WTC11 (cell line): ENCODE data around the gene WNT3. TPM values are rescaled to one million over a fixed set of nuclear protein-coding genes. Genes with fewer than 3 reads are reported as not detected.

Experiments used
- FOXK1 ChIP-seq: sonication (generic); formaldehyde crosslinking; IDR thresholded peaks from 2 replicates; pipeline ENCODE4 v1.8.0; 2022; ENCODE audit warnings: mild to moderate bottlenecking, moderate library complexity, missing genetic modification reagents
- FOXP1 ChIP-seq: sonication (generic); formaldehyde crosslinking; IDR thresholded peaks from 2 replicates; pipeline ENCODE4 v1.8.0; 2022; ENCODE audit warnings: missing genetic modification reagents, mild to moderate bottlenecking, moderate library complexity, borderline replicate concordance
- GRHL2 ChIP-seq: fragments of 250-450 bp; sonication (Bioruptor Pico); IDR thresholded peaks from 2 replicates; pipeline ENCODE4 v1.8.0; 2022; ENCODE audit warnings: mild to moderate bottlenecking, moderate library complexity; ENCODE audit not compliant: insufficient replicate concordance, severe bottlenecking
- GTF2I ChIP-seq: fragments of 250-450 bp; sonication (Bioruptor Pico); conservative IDR thresholded peaks from 2 replicates; pipeline ENCODE4 v1.4.0; 2021; ENCODE audit warnings: mild to moderate bottlenecking
- IRF2 ChIP-seq: sonication (generic); formaldehyde crosslinking; IDR thresholded peaks from 2 replicates; pipeline ENCODE4 v1.8.0; 2022; ENCODE audit warnings: low read depth, missing genetic modification reagents, borderline replicate concordance
- MYBL2 ChIP-seq: sonication (generic); formaldehyde crosslinking; IDR thresholded peaks from 2 replicates; pipeline ENCODE4 v1.8.1; 2023; ENCODE audit warnings: mild to moderate bottlenecking, moderate library complexity, missing genetic modification reagents
- NFYB ChIP-seq: sonication (generic); formaldehyde crosslinking; conservative IDR thresholded peaks from 2 replicates; pipeline ENCODE4 v1.8.0; 2022; ENCODE audit warnings: low read depth, missing genetic modification reagents
- NR1H2 ChIP-seq: sonication (generic); formaldehyde crosslinking; IDR thresholded peaks from 2 replicates; pipeline ENCODE4 v1.9.0; 2021; ENCODE audit warnings: mild to moderate bottlenecking, moderate library complexity, missing genetic modification reagents
- OVOL2 ChIP-seq: fragments of 250-450 bp; sonication (Bioruptor Pico); IDR thresholded peaks from 2 replicates; pipeline ENCODE4 v1.9.0; 2021; ENCODE audit warnings: mild to moderate bottlenecking, borderline replicate concordance
- RORB ChIP-seq: fragments of 250-450 bp; sonication (Bioruptor Pico); IDR thresholded peaks from 2 replicates; pipeline ENCODE4 v1.9.0; 2021; ENCODE audit warnings: mild to moderate bottlenecking
- SOX15 ChIP-seq: fragments of 250-450 bp; sonication (Bioruptor Pico); IDR thresholded peaks from 2 replicates; pipeline ENCODE4 v1.9.0; 2021; ENCODE audit warnings: mild to moderate bottlenecking
- SP1 ChIP-seq: sonication (generic); formaldehyde crosslinking; conservative IDR thresholded peaks from 2 replicates; pipeline ENCODE4 v1.8.1; 2022; ENCODE audit warnings: missing genetic modification reagents
- ZNF219 ChIP-seq: sonication (generic); formaldehyde crosslinking; IDR thresholded peaks from 2 replicates; pipeline ENCODE4 v1.8.0; 2023; ENCODE audit warnings: missing genetic modification reagents, mild to moderate bottlenecking, borderline replicate concordance
- total RNA-seq: library from RNA; stranded (reverse); gene quantifications from 3 replicates; pipeline ENCODE4 v1.2.3, GENCODE V29; 2021
- TF ChIP-seq, protein P1 (sequence below): sonication (generic); formaldehyde crosslinking; IDR thresholded peaks from 2 replicates; pipeline ENCODE4 v1.8.1; 2023; ENCODE audit warnings: mild to moderate bottlenecking, missing genetic modification reagents
- TF ChIP-seq, protein P2 (sequence below): sonication (generic); formaldehyde crosslinking; IDR thresholded peaks from 2 replicates; pipeline ENCODE4 v1.8.0; 2022; ENCODE audit warnings: mild to moderate bottlenecking, missing genetic modification reagents
- TF ChIP-seq, protein P3 (sequence below): sonication (generic); formaldehyde crosslinking; IDR thresholded peaks from 2 replicates; pipeline ENCODE4 v1.8.0; 2023; ENCODE audit warnings: missing genetic modification reagents, mild to moderate bottlenecking, borderline replicate concordance
- TF ChIP-seq, protein P4 (sequence below): sonication (generic); formaldehyde crosslinking; IDR thresholded peaks from 2 replicates; pipeline ENCODE4 v1.8.1; 2023; ENCODE audit warnings: mild to moderate bottlenecking, moderate library complexity, missing genetic modification reagents
- TF ChIP-seq, protein P5 (sequence below): sonication (generic); formaldehyde crosslinking; IDR thresholded peaks from 2 replicates; pipeline ENCODE4 v1.8.1; 2022; ENCODE audit warnings: mild to moderate bottlenecking, moderate library complexity, missing genetic modification reagents
- TF ChIP-seq, protein P6 (sequence below): fragments of 250-450 bp; sonication (Bioruptor Pico); IDR thresholded peaks from 2 replicates; pipeline ENCODE4 v2.1.2; 2022; ENCODE audit warnings: mild to moderate bottlenecking, moderate library complexity
- TF ChIP-seq, protein P7 (sequence below): fragments of 200-600 bp; IDR thresholded peaks from 2 replicates; pipeline ENCODE4 v1.8.0; 2022; ENCODE audit warnings: antibody characterized with exemption
- TF ChIP-seq, protein P8 (sequence below): sonication (generic); formaldehyde crosslinking; IDR thresholded peaks from 2 replicates; pipeline ENCODE4 v1.8.0; 2022; ENCODE audit warnings: mild to moderate bottlenecking, missing genetic modification reagents

WNT3 gene
- total RNA-seq, 1 experiment from 2014 or later: 14.1 TPM

DNA sequence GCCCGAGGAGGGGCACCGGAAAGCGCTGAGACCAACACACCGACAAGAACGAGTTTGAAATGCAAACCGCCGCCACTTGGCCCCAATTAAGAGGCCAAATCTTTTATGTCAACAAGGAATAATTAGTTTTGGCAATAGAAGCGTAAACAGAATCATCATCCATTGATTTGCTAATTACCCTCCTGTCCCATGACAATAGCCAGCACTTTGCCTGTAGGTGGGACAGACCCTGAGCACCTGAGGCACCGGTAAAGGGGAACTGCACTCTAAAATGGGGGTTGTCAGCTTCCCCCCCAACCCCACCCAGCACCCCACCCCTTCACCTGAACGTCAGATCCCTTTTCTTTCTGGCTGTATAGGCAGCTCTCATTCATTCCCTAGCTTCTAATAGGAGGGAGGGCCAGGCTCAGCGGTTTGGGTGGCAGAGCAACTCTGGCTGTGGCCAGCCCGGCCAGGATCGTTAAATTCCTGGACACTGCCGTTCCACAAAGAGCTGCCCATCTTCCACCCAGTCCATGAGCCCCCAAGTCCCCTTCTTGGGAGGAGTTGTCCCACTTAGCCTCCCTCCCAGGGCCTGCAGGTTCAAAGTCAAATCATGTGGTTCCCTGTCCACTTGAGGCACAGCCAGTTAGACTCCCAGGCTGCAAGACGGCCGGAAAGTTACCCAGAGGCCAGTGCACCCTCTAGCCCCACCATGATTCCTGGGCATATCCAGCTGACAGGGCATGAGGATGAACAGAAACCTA, 45.8 kb downstream of the WNT3 start (continued):
- TF ChIP-seq RORB (CRISPR knock-in tag) (no peak), MYBL2 (CRISPR knock-in tag) (peak; percentile 79; the same call in 1 of the 2 replicates), ZNF219 (0 out of 2 replicates have a peak, but pooled peaks have one; percentile 17), NFYB (no peak), IRF2 (CRISPR knock-in tag) (no peak), OVOL2 (no peak), NR1H2 (CRISPR knock-in tag) (no peak), GTF2I (CRISPR knock-in tag) (no peak), SOX15 (CRISPR knock-in tag) (no peak), GRHL2 (no peak), FOXK1 (peak; percentile 93), FOXP1 (CRISPR knock-in tag) (peak; percentile 84), SP1 (CRISPR knock-in tag) (peak; percentile 57)
- TF ChIP-seq, protein P1, sequence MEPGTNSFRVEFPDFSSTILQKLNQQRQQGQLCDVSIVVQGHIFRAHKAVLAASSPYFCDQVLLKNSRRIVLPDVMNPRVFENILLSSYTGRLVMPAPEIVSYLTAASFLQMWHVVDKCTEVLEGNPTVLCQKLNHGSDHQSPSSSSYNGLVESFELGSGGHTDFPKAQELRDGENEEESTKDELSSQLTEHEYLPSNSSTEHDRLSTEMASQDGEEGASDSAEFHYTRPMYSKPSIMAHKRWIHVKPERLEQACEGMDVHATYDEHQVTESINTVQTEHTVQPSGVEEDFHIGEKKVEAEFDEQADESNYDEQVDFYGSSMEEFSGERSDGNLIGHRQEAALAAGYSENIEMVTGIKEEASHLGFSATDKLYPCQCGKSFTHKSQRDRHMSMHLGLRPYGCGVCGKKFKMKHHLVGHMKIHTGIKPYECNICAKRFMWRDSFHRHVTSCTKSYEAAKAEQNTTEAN (CRISPR knock-in tag): peak; percentile 75; the same call in 1 of the 2 replicates
- TF ChIP-seq, protein P2, sequence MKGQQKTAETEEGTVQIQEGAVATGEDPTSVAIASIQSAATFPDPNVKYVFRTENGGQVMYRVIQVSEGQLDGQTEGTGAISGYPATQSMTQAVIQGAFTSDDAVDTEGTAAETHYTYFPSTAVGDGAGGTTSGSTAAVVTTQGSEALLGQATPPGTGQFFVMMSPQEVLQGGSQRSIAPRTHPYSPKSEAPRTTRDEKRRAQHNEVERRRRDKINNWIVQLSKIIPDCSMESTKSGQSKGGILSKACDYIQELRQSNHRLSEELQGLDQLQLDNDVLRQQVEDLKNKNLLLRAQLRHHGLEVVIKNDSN (CRISPR knock-in tag): peak; percentile 31; the same call in 1 of the 2 replicates
- TF ChIP-seq, protein P3, sequence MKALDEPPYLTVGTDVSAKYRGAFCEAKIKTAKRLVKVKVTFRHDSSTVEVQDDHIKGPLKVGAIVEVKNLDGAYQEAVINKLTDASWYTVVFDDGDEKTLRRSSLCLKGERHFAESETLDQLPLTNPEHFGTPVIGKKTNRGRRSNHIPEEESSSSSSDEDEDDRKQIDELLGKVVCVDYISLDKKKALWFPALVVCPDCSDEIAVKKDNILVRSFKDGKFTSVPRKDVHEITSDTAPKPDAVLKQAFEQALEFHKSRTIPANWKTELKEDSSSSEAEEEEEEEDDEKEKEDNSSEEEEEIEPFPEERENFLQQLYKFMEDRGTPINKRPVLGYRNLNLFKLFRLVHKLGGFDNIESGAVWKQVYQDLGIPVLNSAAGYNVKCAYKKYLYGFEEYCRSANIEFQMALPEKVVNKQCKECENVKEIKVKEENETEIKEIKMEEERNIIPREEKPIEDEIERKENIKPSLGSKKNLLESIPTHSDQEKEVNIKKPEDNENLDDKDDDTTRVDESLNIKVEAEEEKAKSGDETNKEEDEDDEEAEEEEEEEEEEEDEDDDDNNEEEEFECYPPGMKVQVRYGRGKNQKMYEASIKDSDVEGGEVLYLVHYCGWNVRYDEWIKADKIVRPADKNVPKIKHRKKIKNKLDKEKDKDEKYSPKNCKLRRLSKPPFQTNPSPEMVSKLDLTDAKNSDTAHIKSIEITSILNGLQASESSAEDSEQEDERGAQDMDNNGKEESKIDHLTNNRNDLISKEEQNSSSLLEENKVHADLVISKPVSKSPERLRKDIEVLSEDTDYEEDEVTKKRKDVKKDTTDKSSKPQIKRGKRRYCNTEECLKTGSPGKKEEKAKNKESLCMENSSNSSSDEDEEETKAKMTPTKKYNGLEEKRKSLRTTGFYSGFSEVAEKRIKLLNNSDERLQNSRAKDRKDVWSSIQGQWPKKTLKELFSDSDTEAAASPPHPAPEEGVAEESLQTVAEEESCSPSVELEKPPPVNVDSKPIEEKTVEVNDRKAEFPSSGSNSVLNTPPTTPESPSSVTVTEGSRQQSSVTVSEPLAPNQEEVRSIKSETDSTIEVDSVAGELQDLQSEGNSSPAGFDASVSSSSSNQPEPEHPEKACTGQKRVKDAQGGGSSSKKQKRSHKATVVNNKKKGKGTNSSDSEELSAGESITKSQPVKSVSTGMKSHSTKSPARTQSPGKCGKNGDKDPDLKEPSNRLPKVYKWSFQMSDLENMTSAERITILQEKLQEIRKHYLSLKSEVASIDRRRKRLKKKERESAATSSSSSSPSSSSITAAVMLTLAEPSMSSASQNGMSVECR: 0 out of 2 replicates have a peak, but pooled peaks have one; percentile 17
- TF ChIP-seq, protein P4, sequence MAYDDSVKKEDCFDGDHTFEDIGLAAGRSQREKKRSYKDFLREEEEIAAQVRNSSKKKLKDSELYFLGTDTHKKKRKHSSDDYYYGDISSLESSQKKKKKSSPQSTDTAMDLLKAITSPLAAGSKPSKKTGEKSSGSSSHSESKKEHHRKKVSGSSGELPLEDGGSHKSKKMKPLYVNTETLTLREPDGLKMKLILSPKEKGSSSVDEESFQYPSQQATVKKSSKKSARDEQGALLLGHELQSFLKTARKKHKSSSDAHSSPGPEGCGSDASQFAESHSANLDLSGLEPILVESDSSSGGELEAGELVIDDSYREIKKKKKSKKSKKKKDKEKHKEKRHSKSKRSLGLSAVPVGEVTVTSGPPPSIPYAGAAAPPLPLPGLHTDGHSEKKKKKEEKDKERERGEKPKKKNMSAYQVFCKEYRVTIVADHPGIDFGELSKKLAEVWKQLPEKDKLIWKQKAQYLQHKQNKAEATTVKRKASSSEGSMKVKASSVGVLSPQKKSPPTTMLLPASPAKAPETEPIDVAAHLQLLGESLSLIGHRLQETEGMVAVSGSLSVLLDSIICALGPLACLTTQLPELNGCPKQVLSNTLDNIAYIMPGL (CRISPR knock-in tag): no peak; the same call in 1 of the 2 replicates
- TF ChIP-seq, protein P5, sequence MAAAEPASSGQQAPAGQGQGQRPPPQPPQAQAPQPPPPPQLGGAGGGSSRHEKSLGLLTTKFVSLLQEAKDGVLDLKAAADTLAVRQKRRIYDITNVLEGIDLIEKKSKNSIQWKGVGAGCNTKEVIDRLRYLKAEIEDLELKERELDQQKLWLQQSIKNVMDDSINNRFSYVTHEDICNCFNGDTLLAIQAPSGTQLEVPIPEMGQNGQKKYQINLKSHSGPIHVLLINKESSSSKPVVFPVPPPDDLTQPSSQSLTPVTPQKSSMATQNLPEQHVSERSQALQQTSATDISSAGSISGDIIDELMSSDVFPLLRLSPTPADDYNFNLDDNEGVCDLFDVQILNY (CRISPR knock-in tag): no peak
- TF ChIP-seq, protein P6, sequence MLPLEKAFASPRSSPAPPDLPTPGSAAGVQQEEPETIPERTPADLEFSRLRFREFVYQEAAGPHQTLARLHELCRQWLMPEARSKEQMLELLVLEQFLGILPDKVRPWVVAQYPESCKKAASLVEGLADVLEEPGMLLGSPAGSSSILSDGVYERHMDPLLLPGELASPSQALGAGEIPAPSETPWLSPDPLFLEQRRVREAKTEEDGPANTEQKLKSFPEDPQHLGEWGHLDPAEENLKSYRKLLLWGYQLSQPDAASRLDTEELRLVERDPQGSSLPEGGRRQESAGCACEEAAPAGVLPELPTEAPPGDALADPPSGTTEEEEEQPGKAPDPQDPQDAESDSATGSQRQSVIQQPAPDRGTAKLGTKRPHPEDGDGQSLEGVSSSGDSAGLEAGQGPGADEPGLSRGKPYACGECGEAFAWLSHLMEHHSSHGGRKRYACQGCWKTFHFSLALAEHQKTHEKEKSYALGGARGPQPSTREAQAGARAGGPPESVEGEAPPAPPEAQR (CRISPR knock-in tag): no peak
- TF ChIP-seq, protein P7, sequence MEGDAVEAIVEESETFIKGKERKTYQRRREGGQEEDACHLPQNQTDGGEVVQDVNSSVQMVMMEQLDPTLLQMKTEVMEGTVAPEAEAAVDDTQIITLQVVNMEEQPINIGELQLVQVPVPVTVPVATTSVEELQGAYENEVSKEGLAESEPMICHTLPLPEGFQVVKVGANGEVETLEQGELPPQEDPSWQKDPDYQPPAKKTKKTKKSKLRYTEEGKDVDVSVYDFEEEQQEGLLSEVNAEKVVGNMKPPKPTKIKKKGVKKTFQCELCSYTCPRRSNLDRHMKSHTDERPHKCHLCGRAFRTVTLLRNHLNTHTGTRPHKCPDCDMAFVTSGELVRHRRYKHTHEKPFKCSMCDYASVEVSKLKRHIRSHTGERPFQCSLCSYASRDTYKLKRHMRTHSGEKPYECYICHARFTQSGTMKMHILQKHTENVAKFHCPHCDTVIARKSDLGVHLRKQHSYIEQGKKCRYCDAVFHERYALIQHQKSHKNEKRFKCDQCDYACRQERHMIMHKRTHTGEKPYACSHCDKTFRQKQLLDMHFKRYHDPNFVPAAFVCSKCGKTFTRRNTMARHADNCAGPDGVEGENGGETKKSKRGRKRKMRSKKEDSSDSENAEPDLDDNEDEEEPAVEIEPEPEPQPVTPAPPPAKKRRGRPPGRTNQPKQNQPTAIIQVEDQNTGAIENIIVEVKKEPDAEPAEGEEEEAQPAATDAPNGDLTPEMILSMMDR: no peak
- TF ChIP-seq, protein P8, sequence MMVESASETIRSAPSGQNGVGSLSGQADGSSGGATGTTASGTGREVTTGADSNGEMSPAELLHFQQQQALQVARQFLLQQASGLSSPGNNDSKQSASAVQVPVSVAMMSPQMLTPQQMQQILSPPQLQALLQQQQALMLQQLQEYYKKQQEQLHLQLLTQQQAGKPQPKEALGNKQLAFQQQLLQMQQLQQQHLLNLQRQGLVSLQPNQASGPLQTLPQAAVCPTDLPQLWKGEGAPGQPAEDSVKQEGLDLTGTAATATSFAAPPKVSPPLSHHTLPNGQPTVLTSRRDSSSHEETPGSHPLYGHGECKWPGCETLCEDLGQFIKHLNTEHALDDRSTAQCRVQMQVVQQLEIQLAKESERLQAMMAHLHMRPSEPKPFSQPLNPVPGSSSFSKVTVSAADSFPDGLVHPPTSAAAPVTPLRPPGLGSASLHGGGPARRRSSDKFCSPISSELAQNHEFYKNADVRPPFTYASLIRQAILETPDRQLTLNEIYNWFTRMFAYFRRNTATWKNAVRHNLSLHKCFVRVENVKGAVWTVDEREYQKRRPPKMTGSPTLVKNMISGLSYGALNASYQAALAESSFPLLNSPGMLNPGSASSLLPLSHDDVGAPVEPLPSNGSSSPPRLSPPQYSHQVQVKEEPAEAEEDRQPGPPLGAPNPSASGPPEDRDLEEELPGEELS: peak; percentile 94; the same call in 1 of the 2 replicates
